ENCODE measurements around the gene FGFR4.

DNA sequence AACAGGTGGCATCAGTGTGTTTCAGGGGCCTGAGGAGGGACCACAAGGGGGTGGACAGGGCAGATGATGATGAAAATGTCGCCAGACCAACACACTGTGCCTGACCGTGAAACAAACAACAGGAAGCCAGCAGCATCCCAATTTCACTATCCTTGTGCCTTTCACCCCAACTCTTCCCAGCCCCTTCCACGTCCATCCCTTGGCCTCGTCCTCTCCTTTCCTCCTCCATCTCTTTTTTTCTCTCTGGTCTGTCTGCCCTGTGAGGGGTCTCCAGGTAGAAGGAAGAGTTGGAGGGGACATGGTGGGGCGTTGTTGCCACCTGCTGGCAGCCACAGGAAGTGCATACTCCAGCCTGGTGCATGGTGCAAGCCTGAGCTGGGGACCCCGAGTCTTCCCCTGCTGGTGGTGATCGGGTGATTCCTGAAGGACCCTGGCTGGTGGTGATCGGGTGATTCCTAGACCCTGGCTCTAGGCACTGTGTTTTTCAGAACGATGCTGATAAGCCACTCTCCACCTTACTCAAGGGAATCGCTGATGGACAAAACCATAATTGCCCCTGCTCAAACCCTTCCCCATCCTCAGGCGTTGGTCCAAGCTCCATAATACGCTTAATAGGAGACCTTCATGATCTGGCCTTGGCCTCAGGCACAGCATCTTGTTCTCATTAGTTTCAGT lies 25.1 kb downstream of the FGFR4 start:
- TF ChIP-seq POU2F2 (IDR thresholded peaks at IDR 0.05; ENCODE audit: low read depth, low read length) (peak; percentile 51; the same call in 1 of the 2 replicates), POLR2A (IDR thresholded peaks at IDR 0.05; ENCODE audit: low read depth, low read length) (no peak), TAF1 (IDR thresholded peaks at IDR 0.05; ENCODE audit: low read depth, low read length) (no peak), POLR2AphosphoS5 (IDR thresholded peaks at IDR 0.05; ENCODE audit: low read depth, low read length) (no peak), SPI1 (IDR thresholded peaks at IDR 0.05; ENCODE audit: low read depth, low read length) (no peak), PAX5 (IDR thresholded peaks at IDR 0.05; ENCODE audit: insufficient read depth, low read length, severe bottlenecking) (no peak)
